Spinal cord (tissue), 10 donors: ENCODE measurements around the gene ADORA1. TPM values are rescaled to one million over a fixed set of nuclear protein-coding genes. Genes with fewer than 3 reads are reported as not detected.
A peak's percentile ranks its signal among the peaks of the same experiment; 100 is the strongest.

Experiments
- DNase-seq, 6 donors: peaks; one replicate each; pipeline versions ENCODE4 v3.0.0 to v3.0.0-alpha.2; 2013 to 2015; ENCODE audit warnings: low spot score in 6 of 6, low read depth in 4 of 6
- H3K27ac ChIP-seq: one replicate; pipeline ENCODE4 v1.5.1; 2013; ENCODE audit warnings: low read depth, low read length, control low read depth
- H3K27me3 ChIP-seq: one replicate; pipeline ENCODE4 v1.6.1; 2013; ENCODE audit warnings: low read length; ENCODE audit not compliant: control insufficient read depth, insufficient read depth
- H3K36me3 ChIP-seq: one replicate; pipeline ENCODE4 v1.6.1; 2013; ENCODE audit warnings: low read length; ENCODE audit not compliant: control insufficient read depth, insufficient read depth
- H3K4me1 ChIP-seq: one replicate; pipeline ENCODE4 v1.6.1; 2013; ENCODE audit warnings: low read length; ENCODE audit not compliant: control insufficient read depth, insufficient read depth
- H3K4me3 ChIP-seq: one replicate; pipeline ENCODE4 v1.5.1; 2013; ENCODE audit warnings: low read depth, low read length, control low read depth
- H3K9me3 ChIP-seq: one replicate; pipeline ENCODE4 v1.6.1; 2013; ENCODE audit warnings: low read length; ENCODE audit not compliant: control insufficient read depth, insufficient read depth
- WGBS: methylation state at CpG from one replicate; pipeline ENCODE4 v1.1.5; 2013; ENCODE audit warnings: missing lambda C conversion rate; ENCODE audit not compliant: insufficient coverage; 5-methylcytosine and 5-hydroxymethylcytosine counted together
- polyA plus RNA-seq, 2 donors: library from polyadenylated mRNA; unstranded; fragments of 120-200 nt; gene quantifications; one replicate each; pipeline ENCODE4 v1.2.1, GENCODE V29; 2013; ENCODE audit not compliant: insufficient read length in 2 of 2
- total RNA-seq, 2 donors: library from RNA; depleted of rRNA in 1 of 2; stranded (reverse); fragments of 120-200 nt in 1 of 2; fragments of >200 nt in 1 of 2; gene quantifications; one replicate each; pipeline versions ENCODE4 v1.2.3 to v1.2.4, GENCODE V29; 2013 to 2014
- donor health status: healthy.

Gene ADORA1
- total and polyA plus RNA-seq, 4 donors: 3.1 to 29.7 (median 20.2) TPM

DNA sequence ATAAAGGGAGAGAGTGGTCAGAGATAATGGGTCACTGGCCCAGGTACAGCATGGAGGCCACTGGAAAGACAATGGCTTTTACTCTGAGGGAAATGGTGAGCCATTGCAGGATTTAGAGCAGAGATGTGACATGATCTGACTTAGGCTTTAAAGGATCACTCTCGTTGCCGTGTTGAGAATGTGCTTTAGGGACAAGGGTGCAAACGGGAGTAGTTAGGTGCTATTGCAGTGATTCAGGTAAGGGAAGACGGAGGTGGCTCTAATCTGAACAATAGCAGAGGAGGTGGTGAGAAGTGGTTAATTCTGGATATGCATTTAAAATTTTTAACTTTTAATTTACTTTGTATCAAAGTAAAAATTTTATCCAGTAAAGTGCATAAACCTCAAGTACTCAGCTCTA, 9.8 kb downstream of the ADORA1 start:
- Histone ChIP-seq H3K4me3 (no peak overlapping the region), H3K4me1 (peaks cover 26% of the 10 kb centered on the region), H3K27me3 (no peaks in the 10 kb centered on the region), H3K36me3 (peaks cover 4% of the 10 kb centered on the region), H3K27ac (no peak overlapping the region), H3K9me3 (no peaks in the 10 kb centered on the region)
- no peak for DNase-seq
- 88% methylated on average over 3 of the region's 4 CpGs for WGBS

DNA sequence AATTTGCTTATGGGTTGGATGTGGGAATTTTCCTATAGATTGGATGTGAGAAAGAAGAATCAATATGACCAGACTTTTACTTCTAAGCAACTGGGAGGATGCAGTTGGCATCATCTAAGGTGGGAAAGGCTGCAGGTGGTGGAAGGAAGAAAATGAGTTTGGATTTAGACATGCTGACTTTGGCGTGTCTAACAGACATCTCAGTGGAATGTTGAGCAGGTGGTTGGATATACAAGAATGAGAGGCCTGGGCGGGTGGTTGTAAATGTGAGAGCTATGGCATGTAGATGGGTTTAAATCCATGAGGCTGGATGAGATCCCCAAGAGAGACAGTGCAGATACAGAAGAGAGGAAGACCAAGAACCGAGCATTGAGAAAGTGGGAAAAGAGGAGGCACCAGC, 10.5 kb downstream of the ADORA1 start:
- H3K4me1 ChIP-seq: peaks cover 31% of the 10 kb centered on the region
- 81% methylated on average over 3 of the region's 3 CpGs for WGBS

DNA sequence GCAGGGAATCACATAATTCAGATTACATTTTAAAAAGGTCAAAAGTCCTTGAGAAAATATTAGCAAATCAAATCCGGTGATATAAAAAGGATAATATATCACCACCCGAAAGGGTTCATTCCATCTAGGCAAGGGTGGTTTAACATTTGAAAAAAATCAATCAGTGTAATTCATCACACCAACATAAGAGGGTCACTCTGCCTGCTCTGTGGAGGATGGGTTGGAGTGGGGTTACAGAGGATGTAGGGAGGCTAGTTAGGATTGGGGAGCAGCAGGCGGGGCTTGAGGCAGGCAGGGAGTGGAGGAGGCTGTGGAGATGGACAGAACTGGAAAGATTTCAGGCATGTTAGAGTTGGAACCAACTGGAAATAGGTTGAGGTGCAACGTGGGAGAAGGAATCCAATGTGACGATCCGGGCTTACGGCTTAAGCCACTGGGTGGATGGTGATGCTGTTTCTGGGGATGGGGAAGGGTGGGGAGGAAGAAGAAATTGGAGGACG, 12.5 kb downstream of the ADORA1 start:
- Histone ChIP-seq H3K9me3 (no peaks in the 10 kb centered on the region), H3K4me1 (peaks cover 41% of the 10 kb centered on the region), H3K36me3 (peaks cover 12% of the 10 kb centered on the region), H3K4me3 (no peak overlapping the region), H3K27me3 (no peaks in the 10 kb centered on the region), H3K27ac (no peak overlapping the region)
- DNase-seq: no peak
- 97% methylated on average over 4 of the region's 8 CpGs for WGBS

More for the DNA sequence above, 10.5 kb downstream of the ADORA1 start:
- H3K4me3 ChIP-seq: no peak overlapping the region
- H3K36me3 ChIP-seq: peaks cover 9% of the 10 kb centered on the region
- H3K9me3 ChIP-seq: no peaks in the 10 kb centered on the region
- H3K27ac ChIP-seq: no peak overlapping the region
- peak in 1 of 6 donors; percentile 42 for DNase-seq
- no peaks in the 10 kb centered on the region for H3K27me3 ChIP-seq

DNA sequence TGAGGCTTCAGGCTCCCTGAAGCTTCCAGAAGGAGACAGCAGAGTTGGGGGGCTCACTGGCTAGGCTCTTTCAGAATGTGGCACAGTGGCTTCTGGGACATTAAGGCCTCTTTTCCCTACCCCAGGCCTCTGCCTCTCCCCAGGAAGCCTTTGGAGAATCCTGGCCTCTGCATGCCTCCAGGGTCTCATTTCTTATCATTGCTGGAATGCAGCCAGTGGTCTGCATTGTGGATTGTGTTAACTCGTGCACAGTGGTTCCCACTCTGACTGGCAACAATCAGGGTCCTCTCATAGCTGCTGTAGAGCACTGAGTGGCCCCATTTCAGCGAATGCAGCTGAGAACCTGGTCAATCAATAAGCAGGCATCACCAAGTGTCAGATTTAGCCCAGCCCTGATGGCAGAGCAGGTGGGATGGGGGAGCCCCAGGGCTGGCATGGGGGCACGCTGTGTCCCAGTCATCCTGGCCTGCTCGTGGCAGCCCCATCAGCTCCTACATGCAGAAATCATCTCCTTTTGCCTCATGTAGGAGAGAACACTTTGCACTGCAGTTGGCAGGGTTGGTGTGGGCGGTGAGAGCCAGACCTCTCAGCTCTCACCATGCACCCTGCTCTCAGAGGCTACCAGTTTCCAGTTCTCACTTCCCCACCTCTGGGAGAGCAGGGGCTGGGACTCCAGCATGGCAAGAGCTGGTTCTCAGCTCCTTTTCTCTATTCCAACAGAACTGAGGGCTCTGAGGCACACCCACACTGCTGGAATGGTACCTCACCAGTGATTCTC, 13.4 kb downstream of the ADORA1 start:
- Histone ChIP-seq H3K27me3 (no peaks in the 10 kb centered on the region), H3K9me3 (no peaks in the 10 kb centered on the region), H3K4me1 (peaks cover 47% of the 10 kb centered on the region), H3K4me3 (no peak overlapping the region), H3K36me3 (peaks cover 16% of the 10 kb centered on the region), H3K27ac (peak overlapping the region; percentile 64)
- 25% methylated on average over 2 of the region's 5 CpGs for WGBS
- DNase-seq: peak in 2 of 6 donors; percentile 53 to 61

DNA sequence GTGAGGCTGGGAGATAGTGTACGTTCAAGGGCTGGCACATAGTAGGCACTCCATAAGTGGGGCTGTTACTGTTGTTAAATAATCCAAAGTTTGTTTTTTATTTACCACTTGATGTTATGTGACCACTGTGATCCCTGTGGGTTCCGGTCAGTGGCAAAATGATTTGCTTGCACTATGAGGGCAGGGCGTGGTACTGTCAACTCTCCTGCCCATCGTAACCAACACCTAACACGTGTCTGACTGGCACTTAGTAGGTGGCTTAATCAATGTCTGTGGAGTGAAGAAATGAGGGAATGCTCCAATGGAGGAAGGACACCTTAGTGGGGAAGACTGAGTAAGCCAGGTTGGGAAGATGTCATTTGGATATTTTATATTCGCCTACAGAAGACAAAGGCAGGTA, 14.6 kb downstream of the ADORA1 start:
- Histone ChIP-seq H3K9me3 (no peaks in the 10 kb centered on the region), H3K4me1 (peaks cover 52% of the 10 kb centered on the region), H3K4me3 (no peak overlapping the region), H3K36me3 (peaks cover 16% of the 10 kb centered on the region), H3K27ac (no peak overlapping the region), H3K27me3 (no peaks in the 10 kb centered on the region)
- DNase-seq: no peak
- WGBS: 93% methylated on average over 2 of the region's 6 CpGs

DNA sequence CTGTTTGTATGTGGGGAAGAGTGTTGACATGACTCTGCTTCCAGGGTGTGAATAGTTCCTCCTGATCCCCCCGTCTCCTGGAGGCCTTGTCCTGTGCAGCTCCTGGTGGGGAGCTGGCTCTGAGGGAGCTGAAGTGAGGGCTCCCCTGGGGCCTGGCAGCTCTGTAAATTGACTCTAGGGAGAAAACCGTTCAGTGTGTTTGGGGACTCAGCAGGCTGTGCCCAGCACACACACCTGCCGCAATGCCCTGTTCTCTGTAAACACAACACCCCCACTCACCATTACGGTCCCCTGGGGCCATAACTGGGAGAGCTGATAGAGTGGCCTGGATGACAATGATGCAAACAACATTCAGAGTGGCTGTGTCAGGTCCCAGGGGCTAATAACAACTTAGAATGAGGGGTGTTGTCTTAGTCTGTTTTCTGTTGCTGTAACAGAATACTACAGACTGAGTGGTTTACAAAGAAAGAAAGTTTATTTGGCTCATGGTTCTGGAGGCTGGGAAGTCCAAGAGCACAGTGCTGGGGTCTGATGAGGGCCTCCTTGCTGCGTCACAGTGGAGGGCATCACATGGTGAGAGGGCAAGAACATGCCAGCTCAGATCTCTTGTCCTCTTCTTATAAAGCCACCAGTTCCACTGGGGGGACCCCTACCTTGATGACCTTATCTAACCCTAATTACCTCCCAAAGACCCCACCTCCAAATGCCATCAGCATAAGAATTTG, 15.3 kb downstream of the ADORA1 start:
- H3K4me1 ChIP-seq: peaks cover 57% of the 10 kb centered on the region
- WGBS: 75% methylated on average over 2 of the region's 5 CpGs

DNA sequence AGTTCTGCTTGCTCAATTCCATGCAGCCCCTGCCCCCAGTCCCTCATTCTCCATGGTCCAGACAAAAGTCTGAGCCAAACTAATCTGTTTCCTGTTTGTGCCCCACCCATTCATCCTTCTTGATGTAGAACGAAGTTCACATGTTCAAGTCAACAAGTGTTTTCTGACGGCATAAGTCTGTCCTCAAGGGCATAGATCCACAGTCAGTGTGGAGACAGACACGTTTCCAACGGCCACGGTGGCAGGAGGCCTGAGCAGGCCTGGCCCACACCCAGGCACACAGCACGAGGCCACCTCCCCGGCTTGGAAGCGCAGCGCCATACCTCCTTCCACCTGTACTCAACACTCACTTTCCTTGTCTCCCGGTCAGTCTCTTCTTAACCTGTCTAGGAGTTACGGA, 16.1 kb downstream of the ADORA1 start:
- Histone ChIP-seq H3K27ac (no peak overlapping the region), H3K4me3 (no peak overlapping the region), H3K36me3 (peaks cover 16% of the 10 kb centered on the region), H3K9me3 (no peaks in the 10 kb centered on the region), H3K4me1 (peaks cover 65% of the 10 kb centered on the region), H3K27me3 (no peaks in the 10 kb centered on the region)
- DNase-seq: no peak
- WGBS: 53% methylated on average over 9 of the region's 11 CpGs

More for the DNA sequence above, 15.3 kb downstream of the ADORA1 start:
- Histone ChIP-seq H3K27me3 (no peaks in the 10 kb centered on the region), H3K9me3 (no peaks in the 10 kb centered on the region), H3K27ac (no peak overlapping the region), H3K4me3 (no peak overlapping the region), H3K36me3 (peaks cover 16% of the 10 kb centered on the region)
- DNase-seq: no peak

DNA sequence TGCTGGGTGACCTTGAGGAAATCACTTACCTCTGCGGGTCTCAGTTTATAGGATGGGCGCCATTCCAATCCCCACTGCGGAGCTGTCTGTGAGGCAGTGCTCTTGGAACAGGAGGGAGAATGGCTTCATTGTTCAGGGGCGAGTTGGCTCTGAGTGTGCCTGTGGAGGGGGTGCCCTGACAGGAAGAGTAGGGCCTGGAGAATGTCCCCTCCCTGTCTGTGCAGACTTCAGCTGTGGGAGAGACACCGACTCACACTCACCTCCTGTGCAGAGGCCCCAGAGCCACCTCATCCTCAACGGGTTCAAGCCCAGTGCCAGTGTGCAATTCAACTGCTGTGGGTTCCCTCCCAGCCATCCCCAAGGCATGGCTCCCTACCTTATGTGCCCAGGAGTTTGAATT, 17.1 kb downstream of the ADORA1 start:
- H3K36me3 ChIP-seq: peaks cover 16% of the 10 kb centered on the region
- no peak overlapping the region for H3K4me3 ChIP-seq
- DNase-seq: peak in 3 of 6 donors; percentile 57 to 89 (median 84)
- no peaks in the 10 kb centered on the region for H3K27me3 ChIP-seq
- peak overlapping the region; percentile 36 for H3K27ac ChIP-seq
- H3K4me1 ChIP-seq: peaks cover 75% of the 10 kb centered on the region
- whole genome bisulfite sequencing: 29% methylated on average over 5 of the region's 6 CpGs
- H3K9me3 ChIP-seq: no peaks in the 10 kb centered on the region

DNA sequence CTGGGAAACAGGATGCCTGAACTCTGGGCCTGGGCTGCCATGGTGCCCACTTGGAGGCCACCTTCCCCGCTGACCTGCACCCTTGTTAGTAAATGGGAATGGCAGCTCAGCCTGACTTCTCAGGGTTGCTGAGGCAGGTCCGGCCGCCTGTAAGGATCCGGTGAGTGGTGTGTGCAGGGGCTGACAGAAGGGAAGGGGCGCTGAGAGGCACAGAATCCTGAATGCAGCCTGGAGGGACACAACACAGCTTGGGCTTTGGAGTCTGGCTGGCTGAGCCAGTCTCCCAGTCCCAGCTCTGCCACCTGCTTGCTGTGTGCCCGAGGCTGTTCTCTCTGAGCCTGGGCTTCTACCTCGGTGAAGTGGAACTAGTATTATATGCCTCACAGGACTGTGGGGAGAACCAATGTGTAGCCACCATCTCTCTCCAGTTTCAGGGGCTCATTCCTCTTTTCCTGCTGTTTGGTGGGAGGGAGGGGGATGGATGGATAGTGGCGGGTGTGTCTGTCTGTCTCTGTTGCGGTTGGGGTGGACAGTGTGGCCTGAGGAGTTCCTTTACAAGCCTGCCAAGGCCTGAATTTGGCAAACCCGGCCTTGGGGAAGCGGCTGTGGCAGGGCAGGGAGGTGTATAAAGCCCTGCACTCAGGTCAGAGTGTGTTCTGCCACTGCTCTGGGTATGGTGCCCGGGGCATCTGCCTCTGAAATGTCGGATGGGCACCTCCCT, 18.0 kb downstream of the ADORA1 start:
- Histone ChIP-seq H3K36me3 (peaks cover 20% of the 10 kb centered on the region), H3K9me3 (no peaks in the 10 kb centered on the region), H3K4me3 (no peak overlapping the region), H3K27me3 (no peaks in the 10 kb centered on the region), H3K27ac (no peak overlapping the region), H3K4me1 (peaks cover 80% of the 10 kb centered on the region)
- DNase-seq: no peak
- WGBS: 52% methylated on average over 9 of the region's 13 CpGs
